Stimulated activated CD8-positive, alpha-beta memory T cell treated with anti-CD3 and anti-CD28 coated beads, Interleukin-7, amount 100 ng/mL, for 4 hours (primary cell): ENCODE results near the gene IMPA2.
"Not testable (repeated sequence)": the region's sequence is repeated elsewhere in the genome, so short reads cannot be mapped to it uniquely, and the experiment has no call there.

Source experiments
- DNase-seq, 2 donors: peaks; one replicate each; pipeline ENCODE4 v3.0.0-alpha.2; 2020; ENCODE audit warnings: low read depth in 2 of 2

Gene IMPA2

DNA sequence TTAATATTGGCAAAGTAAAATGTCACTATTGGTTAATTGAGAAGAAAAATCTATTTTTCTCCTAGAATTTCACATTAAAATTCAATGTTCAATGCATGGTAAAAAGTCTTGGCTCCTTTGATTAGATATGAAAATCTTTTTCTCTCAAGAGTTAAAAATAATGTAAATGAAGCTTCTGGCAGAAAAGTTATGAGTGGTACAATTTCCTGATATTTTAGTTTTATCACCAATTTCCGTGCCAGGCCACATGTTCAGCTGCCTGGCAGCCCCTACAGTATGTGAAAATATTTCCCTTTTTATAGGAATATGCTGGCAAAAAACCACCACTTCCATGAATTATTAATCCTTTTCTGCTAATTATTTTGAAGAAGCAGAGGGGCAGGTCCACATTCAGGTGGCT, 89.8 kb downstream of the IMPA2 start:
- not testable (repeated sequence) for DNase-seq

DNA sequence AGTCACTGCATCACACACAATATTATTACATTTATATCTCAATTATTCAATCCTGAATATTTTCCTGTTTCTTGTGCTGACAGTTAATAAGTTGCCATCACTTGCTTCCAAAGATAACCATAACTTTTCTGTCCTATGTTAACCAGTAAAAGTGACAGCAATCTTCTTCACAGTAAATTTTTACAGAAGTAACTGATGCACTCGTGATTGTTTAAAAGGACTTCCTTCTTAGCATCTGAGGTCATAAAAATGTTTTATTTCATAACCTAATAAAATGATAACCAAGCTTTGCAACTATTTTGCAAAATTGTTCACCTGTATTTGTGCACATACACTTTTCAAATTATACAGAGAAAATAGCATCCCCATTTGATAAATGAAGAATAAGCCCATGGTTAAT, 91.7 kb downstream of the IMPA2 start:
- no peak for DNase-seq

GRCh38 chr18:12074736-12075135, 93.4 kb downstream of the IMPA2 start:
- DNase-seq: no peak

DNA sequence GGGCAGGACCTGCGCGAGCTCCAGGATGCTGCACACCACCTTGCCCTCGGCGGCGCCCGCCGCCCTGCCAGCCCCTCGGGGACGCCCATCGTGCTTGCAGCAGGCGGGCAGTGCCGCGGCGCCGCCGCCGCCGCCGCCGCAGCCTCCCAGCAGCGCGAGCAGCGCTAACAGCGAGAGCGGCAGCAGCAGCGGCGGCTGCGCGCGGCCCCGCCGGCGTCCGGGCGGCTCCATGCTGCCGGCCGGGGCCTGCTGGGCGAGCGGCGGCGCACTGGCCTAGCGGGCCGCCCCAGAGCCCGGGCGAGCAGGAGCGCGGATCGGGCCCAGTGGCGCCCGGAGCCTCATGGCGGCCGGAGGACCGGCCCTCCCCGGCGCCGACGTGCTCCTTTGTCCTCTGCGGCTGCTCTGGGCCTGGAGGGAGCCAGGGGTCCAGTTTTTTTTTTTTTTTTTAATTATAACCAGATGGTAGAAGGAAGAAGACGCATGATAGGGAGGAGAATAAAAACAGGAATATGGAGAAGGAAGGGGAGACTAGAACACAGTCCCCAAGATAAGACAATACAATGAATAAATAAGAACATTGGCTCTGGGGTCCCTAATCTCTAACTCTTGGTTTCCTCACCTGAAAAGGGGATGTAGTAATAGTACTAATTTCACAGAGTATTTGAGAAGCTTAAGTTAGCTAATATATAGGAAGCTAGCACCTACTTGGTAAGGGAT, 95.3 kb downstream of the IMPA2 start:
- no peak for DNase-seq

DNA sequence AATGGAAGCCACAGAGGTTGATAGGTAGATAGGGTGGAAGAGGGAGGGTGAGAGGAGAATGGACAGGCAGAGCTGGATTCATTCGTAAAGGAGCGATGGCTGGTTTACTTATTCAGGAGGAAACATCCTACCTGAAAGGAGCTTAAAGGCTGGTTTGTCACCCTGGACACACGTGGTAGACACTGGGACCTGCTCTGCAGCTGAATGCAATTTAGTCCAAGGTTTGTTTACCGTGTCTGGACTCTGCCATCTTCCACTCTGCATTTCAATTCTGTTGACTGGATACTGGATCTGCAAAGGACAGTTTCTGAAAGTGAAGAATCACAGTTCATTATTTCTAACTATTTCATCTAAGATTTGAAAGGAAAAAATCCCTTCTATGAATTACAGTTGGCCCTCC, 96.7 kb downstream of the IMPA2 start:
- not testable (repeated sequence) for DNase-seq

DNA sequence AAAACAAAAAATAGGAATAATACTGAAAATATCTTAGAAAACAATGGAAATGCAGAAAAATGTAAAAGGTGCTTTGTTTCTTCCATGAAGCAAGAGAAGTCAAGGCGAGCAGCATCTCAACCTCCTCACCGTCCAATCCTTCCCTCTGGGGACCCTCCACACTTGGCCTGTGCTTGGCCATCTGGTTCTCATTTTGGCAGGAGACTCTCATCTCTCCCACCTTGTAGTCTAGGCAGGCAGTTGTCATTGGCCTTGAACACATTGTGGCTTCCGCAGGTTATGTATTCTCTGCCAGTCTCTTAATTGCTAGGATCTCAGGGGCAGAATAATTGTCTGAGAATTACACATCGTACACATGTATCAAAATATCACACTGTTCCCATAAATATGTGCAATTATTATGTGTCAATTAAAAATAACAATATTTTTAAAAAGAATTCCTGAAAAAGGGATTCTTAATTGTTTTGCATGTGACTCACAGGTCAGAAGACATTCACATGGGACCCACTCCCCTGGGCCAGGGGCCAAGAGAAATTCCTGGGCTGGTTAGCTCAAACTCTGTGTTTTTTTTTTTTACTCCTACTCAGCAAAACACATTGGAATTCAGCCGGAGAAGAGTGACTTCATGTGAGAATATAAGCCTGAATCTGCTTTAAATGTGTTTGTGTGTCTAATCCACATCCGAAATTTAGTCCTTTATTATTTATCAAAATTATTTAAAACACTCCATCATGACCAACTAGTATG, 98.4 kb downstream of the IMPA2 start:
- no peak for DNase-seq
